Neuron (in vitro differentiated cells): Measurements from ENCODE around the gene EEFSEC.

Experiments
- H2AFZ ChIP-seq: one replicate; pipeline ENCODE4 v1.6.1; 2013; ENCODE audit warnings: low read depth, mild to moderate bottlenecking, inconsistent platforms, low read length, moderate library complexity
- H3K27me3 ChIP-seq: one replicate; pipeline ENCODE4 v1.6.1; 2013; ENCODE audit warnings: low read length; ENCODE audit not compliant: insufficient read depth
- H3K36me3 ChIP-seq: one replicate; pipeline ENCODE4 v1.6.1; 2013; ENCODE audit warnings: low read length; ENCODE audit not compliant: insufficient read depth
- H3K4me1 ChIP-seq: one replicate; pipeline ENCODE4 v1.6.1; 2013; ENCODE audit warnings: low read length; ENCODE audit not compliant: insufficient read depth
- H3K4me3 ChIP-seq: 2 replicates; pipeline ENCODE4 v1.5.1; 2013; ENCODE audit warnings: mild to moderate bottlenecking, low read length, moderate library complexity
- H3K9me3 ChIP-seq: one replicate; pipeline ENCODE4 v1.6.1; 2013; ENCODE audit warnings: low read length

Gene EEFSEC

GRCh38 chr3:128348805-128349531 is 195.7 kb downstream of the EEFSEC start:
- no peaks in the 10 kb centered on the region for H3K9me3 ChIP-seq
- H3K4me1 ChIP-seq, result peaks cover 10% of the 10 kb centered on the region
- no peaks in the 10 kb centered on the region for H3K27me3 ChIP-seq
- H3K4me3 ChIP-seq, result no peak overlapping the region
- no peak overlapping the region for H2AFZ ChIP-seq
- H3K36me3 ChIP-seq, result no peaks in the 10 kb centered on the region

GRCh38 chr3:128349963-128350599 is 196.8 kb downstream of the EEFSEC start:
- H3K36me3 ChIP-seq, result no peaks in the 10 kb centered on the region
- H2AFZ ChIP-seq, result no peak overlapping the region
- no peaks in the 10 kb centered on the region for H3K27me3 ChIP-seq
- H3K4me1 ChIP-seq, result peaks cover 15% of the 10 kb centered on the region
- H3K4me3 ChIP-seq, result no peak overlapping the region
- no peaks in the 10 kb centered on the region for H3K9me3 ChIP-seq

- Histone ChIP-seq H3K27me3 (no peaks in the 10 kb centered on the region), H3K4me1 (peaks cover 15% of the 10 kb centered on the region), H3K4me3 (no peak overlapping the region), H2AFZ (no peak overlapping the region), H3K9me3 (no peaks in the 10 kb centered on the region), H3K36me3 (no peaks in the 10 kb centered on the region)
These were observed 198.3 kb downstream of the EEFSEC start for GRCh38 chr3:128351546-128351945.

GRCh38 chr3:128352326-128352725 is 199.0 kb downstream of the EEFSEC start:
- no peak overlapping the region for H3K4me3 ChIP-seq
- H3K27me3 ChIP-seq, result no peaks in the 10 kb centered on the region
- no peaks in the 10 kb centered on the region for H3K36me3 ChIP-seq
- no peak overlapping the region for H2AFZ ChIP-seq
- no peaks in the 10 kb centered on the region for H3K9me3 ChIP-seq
- H3K4me1 ChIP-seq, result peaks cover 15% of the 10 kb centered on the region

- Histone ChIP-seq H3K36me3 (no peaks in the 10 kb centered on the region), H3K4me3 (no peak overlapping the region), H3K4me1 (peaks cover 15% of the 10 kb centered on the region), H3K27me3 (no peaks in the 10 kb centered on the region), H3K9me3 (no peaks in the 10 kb centered on the region), H2AFZ (no peak overlapping the region)
These were observed 200.2 kb downstream of the EEFSEC start for GRCh38 chr3:128353361-128353965.

GRCh38 chr3:128353991-128354687 is 200.9 kb downstream of the EEFSEC start:
- H2AFZ ChIP-seq, result no peak overlapping the region
- H3K9me3 ChIP-seq, result no peaks in the 10 kb centered on the region
- H3K27me3 ChIP-seq, result no peaks in the 10 kb centered on the region
- no peaks in the 10 kb centered on the region for H3K36me3 ChIP-seq
- no peak overlapping the region for H3K4me3 ChIP-seq
- H3K4me1 ChIP-seq, result peaks cover 12% of the 10 kb centered on the region

- H2AFZ ChIP-seq, result no peak overlapping the region
- no peaks in the 10 kb centered on the region for H3K36me3 ChIP-seq
- no peaks in the 10 kb centered on the region for H3K9me3 ChIP-seq
- H3K4me3 ChIP-seq, result no peak overlapping the region
- peaks cover 12% of the 10 kb centered on the region for H3K4me1 ChIP-seq
- no peaks in the 10 kb centered on the region for H3K27me3 ChIP-seq
These were observed 201.7 kb downstream of the EEFSEC start for GRCh38 chr3:128354788-128355542.

- H3K36me3 ChIP-seq, result no peaks in the 10 kb centered on the region
- H3K9me3 ChIP-seq, result no peaks in the 10 kb centered on the region
- no peak overlapping the region for H2AFZ ChIP-seq
- no peaks in the 10 kb centered on the region for H3K27me3 ChIP-seq
- H3K4me1 ChIP-seq, result peaks cover 12% of the 10 kb centered on the region
- no peak overlapping the region for H3K4me3 ChIP-seq
These were observed 202.2 kb downstream of the EEFSEC start for GRCh38 chr3:128355543-128355919.

GRCh38 chr3:128356822-128357221 is 203.5 kb downstream of the EEFSEC start:
- H3K36me3 ChIP-seq, result no peaks in the 10 kb centered on the region

GRCh38 chr3:128357538-128357937 is 204.3 kb downstream of the EEFSEC start:
- no peaks in the 10 kb centered on the region for H3K36me3 ChIP-seq
- no peaks in the 10 kb centered on the region for H3K9me3 ChIP-seq
- no peaks in the 10 kb centered on the region for H3K27me3 ChIP-seq
- H3K4me1 ChIP-seq, result peaks cover 7% of the 10 kb centered on the region
- no peak overlapping the region for H3K4me3 ChIP-seq
- no peak overlapping the region for H2AFZ ChIP-seq

More at GRCh38 chr3:128356822-128357221, 203.5 kb downstream of the EEFSEC start:
- H2AFZ ChIP-seq, result no peak overlapping the region
- no peak overlapping the region for H3K4me3 ChIP-seq
- H3K27me3 ChIP-seq, result no peaks in the 10 kb centered on the region
- H3K4me1 ChIP-seq, result peaks cover 9% of the 10 kb centered on the region
- H3K9me3 ChIP-seq, result no peaks in the 10 kb centered on the region

GRCh38 chr3:128358156-128358895 is 205.0 kb downstream of the EEFSEC start:
- H3K4me1 ChIP-seq, result peaks cover 7% of the 10 kb centered on the region
- no peaks in the 10 kb centered on the region for H3K9me3 ChIP-seq
- H3K27me3 ChIP-seq, result no peaks in the 10 kb centered on the region
- H3K4me3 ChIP-seq, result no peak overlapping the region
- H3K36me3 ChIP-seq, result no peaks in the 10 kb centered on the region
- H2AFZ ChIP-seq, result no peak overlapping the region

GRCh38 chr3:128359060-128359664 is 205.9 kb downstream of the EEFSEC start:
- Histone ChIP-seq H3K27me3 (no peaks in the 10 kb centered on the region), H3K36me3 (no peaks in the 10 kb centered on the region), H3K4me3 (no peak overlapping the region), H3K4me1 (peaks cover 2% of the 10 kb centered on the region), H2AFZ (no peak overlapping the region), H3K9me3 (no peaks in the 10 kb centered on the region)
